ENCODE results near the gene SLC17A9.
"Not testable (repeated sequence)": the region's sequence is repeated elsewhere in the genome, so short reads cannot be mapped to it uniquely, and the experiment has no call there.

The SLC17A9 gene

DNA sequence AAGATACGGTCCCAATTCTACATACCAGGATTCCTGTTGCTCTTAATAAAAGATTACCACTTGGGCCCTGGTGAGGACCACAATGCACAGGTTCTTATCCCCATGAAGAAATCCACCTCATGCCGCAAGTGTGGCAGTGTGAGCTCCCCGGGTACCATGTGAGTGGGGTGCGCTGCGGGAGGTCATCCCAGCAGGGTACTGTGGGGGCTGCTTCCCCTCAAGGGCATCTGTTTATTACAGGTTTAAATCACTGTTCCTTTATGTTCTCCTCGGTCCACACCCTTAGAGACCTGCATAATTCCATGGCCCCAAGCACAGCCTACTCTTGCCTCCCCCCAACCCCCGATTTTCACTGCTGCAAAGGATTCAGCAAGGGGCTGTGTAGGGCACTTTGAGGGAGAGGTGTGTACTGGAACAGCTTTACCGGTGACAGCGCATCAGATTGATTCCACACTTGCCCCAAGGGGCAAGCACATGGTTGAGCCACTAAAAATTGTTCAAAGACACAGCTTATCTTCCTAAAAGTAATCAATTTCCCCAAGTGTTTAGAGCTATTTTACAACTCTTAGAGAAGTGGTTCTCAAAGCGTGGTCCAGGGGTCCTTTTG, 32.4 kb upstream of the SLC17A9 start:
- no peak for DNase-seq

DNA sequence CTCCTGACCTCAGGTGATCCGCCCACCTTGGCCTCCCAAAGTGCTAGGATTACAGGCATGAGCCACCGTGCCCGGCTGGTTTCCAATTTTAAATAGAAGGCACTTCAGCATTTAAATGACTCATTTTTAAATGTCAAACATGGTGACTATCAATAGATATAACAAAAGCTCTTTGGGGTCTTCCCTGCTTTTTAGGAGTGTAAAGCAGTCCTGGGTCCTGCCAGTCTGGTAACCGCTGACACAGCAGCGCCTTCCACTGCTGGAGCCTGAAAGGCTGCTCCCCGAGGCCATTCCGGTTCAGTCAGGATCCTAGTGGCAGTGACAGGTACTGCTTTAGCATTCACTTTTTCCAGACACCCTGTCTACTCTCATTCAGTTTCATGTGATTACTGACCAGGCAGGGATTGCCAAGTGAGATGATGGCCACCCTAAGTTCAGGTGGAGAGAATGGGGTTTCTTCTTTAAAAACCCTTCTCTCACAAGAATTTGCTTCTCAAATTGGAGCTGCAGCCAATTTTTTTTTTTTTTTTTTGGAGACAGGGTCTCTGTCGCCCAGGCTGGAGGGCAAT, 31.3 kb upstream of the SLC17A9 start:
- DNase-seq, result peak in 2 of 4 experiments; percentile 19 to 28

DNA sequence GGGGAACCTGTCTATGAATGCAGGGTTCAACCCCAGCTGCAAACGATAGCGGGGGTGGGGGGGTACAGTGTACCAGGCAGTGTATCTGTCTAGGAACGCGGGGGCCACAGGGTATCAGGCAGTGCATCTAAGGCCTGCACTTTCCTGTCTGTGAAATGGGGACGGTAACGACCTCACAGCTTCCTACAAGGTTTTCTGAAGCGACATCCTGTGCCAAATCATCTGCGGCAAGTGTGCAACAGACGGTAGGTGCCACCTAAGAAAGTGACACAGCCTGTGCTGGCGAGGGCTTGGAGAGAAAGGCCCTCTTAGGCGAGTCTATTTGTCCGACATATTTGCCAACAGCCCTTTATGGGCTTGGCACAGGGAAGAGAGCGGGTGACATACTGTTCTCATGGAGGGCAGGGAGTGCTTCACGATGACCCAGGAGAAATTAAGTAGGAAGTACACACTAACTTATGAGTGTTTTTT, 30.0 kb upstream of the SLC17A9 start:
- peak in 1 of 4 experiments; percentile 17 for DNase-seq

DNA sequence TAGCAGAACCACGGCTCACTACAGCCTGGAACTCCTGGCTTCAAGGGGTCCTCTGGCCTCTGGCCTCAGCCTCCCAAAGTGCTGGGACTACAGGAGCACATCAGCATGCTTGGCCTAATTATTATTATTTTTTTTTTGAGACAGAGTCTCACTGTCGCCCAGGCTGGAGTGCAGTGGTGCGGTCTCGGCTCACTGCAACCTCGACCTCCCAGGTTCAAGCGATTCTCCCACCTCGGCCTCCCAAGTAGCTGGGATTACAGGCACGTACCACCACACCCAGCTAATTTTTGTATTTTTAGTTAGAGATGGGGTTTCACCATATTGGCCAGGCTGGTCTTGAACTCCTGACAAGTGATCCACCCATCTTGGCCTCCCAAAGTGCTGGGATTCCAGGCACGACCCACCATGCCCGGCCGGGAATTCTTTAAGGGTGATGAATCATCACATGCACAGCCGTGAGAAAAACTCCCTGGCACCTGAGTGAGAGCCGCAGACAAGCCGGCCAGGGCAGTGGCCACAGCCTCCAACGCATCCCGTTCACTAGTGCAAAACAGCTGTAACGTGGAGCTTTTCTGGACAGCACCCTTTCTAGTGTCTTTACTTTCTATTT, 29.3 kb upstream of the SLC17A9 start:
- DNase-seq, result not testable (repeated sequence)

DNA sequence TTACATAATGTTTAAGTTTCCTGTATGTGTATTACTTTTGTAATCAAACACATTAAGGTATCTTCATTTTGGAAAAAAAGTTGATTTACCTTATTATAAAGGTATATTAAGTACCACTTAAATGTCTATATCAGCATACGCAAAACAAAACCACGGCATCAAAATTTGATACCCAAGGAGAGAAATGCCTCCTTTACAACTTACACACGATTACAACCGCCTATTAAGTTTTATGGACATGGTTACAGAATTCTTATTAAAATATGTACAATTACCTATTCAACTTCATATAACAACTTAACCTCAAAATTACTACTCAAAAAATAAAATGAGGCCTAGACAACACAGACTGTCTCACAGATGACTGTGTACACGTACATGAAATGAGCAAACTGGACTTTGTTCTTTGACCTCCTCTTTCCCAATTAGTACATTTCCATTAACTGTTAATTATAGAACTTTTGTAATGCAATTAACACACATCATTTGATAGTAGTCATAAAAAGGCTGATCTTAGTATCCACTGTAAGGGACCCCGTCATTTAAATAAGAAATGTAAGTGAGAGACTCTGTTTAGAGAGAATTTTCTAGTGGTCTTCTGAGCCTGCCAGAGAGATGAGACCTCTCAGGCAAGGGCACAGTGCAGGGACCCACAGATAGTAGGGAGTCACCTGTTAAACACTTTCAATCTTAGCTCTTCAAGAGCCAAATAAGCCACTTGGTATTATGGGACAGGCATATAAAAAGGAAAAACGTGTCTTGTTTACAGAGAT, 28.7 kb upstream of the SLC17A9 start:
- DNase-seq, result no peak

DNA sequence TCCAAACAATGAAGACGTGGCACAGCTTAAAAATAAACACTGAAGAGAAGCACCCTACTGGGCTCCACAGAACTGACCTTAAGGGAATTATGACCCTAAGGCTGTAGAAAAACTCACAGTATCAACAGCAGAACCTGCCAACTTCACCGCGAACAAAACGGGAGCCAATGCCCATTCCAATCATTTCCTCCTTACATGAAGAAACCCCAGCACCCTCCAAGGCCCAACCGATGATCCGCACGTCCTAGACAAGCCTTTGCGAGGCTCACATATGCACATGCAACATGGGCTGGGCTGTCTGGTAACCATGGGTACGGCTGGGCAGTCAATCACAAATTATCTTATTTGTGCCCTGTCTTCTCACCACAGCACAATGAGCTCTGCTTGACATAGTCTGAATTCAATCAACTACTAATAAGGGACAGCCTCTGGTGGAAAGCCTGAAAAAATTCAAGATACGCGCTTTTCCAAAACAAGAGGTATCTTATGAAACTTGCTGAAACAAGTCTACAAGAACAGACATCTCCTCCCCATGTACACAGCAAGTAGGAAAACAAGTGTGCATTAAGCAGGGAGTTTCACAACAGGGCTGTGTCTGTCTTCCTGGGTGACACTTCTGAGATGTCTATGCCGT, 27.9 kb upstream of the SLC17A9 start:
- DNase-seq, result no peak

DNA sequence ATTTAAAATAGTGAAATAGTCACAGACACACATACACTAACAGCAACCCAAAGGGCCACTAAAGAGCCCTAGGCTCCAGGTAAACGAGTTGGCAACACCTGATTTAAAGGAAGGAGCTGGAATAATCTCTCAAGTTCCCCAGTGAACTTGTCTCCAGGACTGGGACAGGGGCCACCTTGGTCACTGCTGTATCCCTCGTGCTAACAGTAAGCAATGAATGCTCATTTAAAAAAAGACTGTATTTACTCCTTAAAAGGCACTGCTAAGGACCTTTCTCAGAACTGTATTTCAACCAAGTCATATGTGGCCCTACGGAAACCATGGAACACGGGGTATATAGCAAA, 27.5 kb upstream of the SLC17A9 start:
- DNase-seq, result no peak

DNA sequence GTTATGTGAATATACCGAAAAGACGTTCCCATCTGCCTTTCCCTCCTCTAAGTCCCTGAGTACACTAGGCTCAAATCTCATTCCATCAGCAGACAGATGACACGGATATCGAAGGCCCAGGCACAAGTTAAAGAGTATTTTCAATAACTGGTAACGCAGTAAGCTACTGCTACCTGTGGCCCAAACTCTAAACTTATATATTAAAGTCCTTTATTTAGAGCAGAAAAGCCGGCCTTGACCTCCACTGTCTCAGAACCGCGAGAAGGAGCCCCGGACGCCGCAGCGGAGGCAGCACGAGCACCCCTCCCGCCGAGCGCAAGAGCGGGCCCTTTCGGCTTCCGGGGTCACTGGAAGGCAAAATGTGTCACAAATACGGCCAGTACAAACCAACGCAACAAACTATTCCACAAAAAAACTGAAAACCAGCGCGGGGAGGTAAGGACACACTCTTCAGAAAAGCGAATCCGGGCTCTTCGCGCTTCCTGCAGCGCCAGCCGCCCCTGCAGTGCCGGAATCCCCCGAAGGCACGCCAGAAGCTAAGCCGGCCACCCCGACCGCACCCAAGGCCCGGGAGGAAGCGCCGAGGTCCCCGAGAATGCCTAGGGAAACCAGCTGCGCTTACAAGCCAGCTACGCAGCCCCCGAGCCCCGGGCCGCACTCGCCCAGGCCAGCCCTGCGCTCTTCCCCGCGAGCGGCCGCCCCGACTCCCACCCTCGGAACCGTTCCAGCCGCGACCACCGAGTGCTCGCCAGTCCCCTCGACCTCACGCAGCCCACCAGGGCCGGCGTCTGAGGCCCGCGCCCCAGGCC, 26.9 kb upstream of the SLC17A9 start:
- DNase-seq, result peak in 2 of 4 experiments; percentile 25 to 37

DNA sequence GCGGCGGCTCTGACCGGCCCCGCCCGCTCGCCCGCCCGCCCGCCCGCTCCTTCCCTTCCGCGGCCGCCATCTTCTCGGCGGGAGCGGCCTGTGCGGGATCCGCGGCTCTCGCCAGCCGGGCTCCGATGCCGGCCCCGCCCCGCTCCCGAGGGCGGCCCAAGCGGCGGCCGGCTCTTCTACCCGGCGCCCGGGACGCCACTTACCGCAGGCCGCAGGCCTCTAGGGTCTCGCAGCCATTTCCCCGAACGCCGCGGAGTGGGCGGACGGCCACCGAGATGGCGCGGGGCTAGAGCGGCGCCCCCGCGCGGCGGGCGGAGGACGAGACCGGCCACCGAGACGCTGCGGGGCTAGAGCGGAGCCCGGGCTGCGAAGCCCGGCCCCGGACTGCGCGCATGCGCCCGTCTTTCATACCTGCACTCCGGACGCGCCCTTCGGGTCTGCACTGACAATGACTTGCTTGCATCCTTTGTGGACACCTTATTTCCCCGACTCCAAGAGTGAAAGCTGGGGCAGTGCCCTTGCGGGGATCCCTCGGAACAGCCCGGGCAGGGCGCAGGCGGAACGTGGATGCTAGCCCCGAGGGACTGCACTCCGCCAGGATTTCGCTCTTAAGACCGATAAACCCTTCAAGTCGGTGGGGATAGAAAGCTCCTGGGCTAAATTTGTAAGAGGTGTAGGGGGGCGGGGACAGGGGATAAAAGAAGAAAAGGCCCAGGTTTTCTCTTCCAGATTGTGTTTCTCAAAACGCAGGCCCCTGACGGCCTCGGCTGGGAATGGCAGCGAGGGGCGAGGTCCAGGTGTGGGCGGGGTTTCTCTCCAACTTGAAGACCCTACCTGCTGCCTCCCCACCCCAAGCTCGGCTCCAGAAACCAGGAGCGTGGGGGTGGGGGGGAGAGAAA, 26.0 kb upstream of the SLC17A9 start, which contains the start of gene DIDO1:
Gene DIDO1, minus strand, starts transcription at position 277 of the 899 bp plus-strand sequence.
- peak; percentile 66 to 88 (median 79) for DNase-seq

DNA sequence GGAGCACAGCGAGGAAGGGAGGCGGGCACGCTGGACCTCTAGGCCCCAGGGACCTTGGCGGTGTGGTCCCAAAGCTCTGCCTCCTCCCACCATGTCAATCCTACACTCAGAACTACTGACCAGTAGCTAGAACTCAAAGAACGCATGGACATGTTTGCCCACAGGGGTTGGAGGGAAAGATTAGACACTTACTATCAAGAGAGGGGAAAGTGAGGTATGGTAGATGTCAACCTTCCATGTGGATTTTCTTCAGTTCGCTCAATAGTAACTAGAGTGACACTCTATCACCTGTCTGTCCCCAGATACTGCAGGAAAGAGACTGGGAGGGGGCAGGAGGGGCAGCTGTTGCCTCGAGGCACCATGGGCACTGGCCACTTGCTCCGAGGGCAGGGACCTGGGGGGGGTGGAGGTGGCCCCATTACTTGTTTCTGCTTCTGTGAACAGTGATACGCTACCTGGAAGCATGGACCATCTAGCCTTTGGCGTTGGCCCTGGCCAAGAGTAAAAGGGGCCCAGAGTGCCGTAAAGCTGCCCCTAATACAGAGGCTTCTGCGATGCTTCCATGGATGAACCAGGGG, 25.3 kb upstream of the SLC17A9 start:
- no peak for DNase-seq

DNA sequence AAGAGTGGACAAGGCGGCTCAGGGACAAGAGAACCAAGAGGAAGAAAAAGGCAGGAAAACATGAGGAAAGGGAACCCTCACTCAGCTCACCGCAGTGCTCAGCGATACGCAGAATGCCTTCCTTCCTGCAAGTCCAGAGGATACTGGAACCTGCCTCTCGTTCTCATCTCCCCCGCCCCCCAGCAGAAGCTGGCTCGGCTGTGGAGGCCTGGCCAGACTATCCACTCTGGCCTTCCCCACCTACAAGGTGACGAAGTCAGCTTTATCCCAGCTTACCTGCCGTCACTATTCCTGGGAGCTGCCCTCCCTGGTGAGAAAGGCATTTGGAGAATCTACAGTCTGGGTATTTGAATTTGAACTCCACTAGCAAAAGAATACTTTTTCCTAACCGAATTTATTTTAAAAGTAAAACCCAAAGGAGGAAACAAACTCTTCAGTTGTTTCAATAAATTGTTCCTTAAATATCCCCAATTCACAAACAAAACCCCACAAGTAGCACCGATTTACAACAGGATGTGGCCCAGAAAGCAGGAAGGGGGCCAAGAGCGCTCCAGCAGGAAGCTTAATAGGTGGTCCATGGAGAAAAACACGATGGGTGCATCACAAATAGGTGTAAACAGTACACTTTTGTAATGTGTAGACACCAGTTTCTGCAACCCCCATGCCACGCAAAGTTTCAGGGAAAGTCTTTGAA, 24.1 kb upstream of the SLC17A9 start:
- no peak for DNase-seq

DNA sequence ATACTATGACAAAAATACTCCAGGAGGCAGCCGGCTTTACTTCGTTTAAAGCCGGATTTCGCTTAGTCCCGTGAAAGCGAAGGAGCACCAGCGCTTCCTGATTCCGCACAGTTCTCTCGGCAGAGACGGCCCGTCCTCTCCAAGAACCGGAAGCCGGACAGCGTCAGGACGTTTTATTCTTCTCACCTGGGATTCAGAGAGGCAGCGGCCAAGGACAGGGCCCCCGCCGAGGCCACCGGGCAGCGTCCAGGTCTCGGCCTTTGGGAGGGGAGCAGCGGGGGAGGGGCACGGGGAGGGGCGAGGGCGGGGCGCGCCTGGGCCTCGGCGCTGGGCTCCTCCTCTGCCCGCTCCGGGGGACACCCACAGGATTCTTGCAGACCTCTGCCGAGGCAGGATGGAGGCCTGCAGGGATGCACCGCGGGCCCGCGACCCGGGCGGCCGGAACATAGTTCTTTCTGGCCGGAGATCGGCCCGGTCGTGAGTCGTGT, 23.4 kb upstream of the SLC17A9 start:
- peak in 1 of 4 experiments; percentile 58 for DNase-seq

DNA sequence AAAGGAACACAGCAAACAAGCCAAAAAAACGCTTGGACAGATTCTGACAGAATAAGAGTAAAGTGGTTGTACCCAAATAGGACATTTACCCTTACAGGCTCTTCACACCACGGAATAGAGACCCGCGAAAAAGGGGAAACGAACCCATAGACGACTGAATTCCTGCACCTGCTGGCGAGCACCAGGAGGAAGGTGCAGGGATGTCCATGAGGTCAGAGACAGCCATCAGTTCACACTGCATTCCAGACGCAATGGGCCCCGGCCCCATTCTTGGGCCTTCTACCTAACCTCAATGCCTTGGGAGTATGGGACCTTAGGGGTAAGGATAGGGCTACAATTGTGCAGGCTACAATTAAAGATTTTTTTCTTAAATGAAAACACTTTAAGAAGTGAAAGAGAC, 21.0 kb upstream of the SLC17A9 start:
- DNase-seq, result no peak

DNA sequence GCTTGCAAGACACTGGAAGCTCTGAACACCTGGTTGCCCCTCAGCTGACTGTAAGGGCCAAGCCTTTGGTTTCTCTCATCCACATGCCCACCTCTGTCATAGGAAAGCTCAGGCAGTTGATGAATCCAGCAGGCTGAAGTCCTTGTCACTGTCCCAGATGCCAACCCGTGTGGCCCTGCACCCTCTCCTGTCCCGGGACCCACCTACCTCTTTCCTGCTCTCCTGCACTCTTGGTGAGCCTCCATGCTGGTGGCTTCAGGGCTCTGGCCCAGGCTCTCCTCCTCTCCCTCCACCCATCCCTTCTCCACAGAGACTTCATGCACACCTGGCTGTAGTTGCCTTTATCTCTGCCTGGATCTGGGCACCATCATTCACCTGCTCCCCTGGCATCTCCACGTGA, 18.5 kb upstream of the SLC17A9 start:
- no peak for DNase-seq

DNA sequence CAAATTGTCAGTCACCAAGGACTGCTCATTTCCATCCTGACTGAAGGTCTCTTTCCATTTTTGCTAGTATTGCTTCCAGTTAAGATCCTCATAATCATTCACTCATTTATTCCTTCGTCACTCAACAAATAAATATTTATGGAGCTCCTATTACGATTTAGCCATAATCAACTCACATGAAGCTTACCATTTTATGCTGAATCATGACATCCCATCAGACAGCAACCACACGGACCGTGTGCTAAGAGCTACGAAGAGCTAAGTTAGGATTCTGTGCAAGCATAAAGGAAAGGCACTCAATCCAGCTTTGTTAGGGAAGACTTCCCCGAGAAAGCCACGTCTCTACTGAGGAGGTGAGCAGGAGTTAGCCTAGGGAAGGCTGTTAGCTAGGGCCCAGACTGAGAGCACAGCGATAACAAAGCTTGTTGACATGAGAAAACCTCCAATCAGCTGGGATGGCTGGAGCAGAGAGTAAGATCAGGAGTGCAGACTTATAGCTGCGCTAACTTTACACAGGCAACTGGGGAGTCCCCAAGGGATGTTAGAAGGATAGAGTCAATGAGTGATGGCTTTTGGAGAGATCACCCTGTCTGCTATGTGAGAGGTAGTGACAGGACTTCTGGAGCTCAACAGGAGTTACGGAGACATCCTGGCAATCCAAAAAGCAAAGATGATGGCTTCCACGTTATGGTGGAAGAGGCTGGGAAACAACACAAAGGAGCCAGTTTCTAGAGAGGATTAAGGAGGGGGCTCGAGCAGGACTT, 17.1 kb upstream of the SLC17A9 start:
- no peak for DNase-seq

DNA sequence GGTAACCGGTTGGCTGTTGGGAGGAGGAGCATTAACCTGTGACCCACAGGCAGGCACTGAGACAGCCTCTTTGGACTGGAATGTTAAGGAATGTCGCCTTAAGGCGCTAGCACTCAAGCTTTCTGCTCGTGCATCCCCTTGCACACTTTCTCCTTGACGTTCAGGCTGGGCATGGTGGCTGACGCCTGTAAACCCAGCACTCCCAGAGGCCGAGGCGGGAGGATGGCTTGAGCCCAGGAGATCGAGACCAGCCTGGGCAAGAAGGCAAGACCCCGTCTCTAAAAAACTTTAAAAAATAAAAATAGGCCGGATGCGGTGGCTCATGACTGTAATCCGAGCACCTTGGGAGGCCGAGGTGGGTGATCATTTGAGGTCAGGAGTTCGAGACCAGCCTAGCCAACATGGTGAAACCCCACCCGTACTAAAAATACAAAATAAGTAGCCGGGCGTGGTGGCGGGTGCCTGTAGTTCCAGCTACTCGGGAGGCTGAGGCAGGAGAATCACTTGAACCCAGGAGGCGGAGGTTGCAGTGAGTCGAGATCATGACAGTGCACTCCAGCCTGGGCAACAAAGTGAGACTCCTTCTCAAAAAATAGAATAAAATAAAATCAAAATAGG, 16.4 kb upstream of the SLC17A9 start:
- DNase-seq, result no peak

DNA sequence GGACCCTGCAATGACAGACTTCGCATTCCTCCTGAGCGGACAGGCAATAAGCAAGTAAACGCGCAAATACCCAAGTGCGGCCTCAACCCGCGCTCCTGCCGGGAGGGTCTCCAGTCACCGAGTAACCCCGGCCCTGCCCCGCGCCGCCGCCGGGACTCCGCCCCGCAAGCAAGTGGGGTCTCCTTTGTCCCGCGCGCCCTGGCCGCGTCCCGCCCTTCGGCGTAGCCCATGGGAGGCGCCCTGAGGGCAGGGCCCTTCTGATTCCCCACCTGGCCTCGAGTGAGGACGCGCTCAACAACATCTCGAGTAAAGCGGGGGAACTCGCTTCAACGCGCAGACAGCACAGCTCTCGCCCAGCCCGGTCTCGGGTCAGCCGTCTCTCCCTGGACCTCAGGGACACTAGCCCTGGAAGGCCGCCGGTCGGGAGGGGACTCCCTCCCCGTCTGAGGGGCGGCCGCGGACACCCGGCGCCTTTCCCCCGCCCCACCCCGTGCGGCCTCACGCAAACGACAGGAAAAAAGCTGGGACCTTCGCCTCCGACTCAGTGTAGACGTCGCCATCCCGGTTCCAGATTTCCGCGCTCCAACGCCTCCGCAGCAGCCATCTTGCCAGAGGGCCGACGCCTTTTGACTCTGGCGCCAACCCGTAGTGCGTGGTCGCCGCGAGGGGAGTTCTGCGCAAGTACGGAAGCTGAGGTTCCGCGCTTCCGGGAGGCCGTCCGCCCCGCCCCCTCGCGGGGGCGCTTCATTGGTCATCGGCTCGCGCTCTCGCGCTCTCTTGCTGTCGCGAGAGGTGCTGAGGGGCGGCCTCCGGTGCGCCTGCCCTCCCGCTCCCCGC, 15.0 kb upstream of the SLC17A9 start:
- DNase-seq, result peak; percentile 93 to 96 (median 94)

All from activated naive CD4-positive, alpha-beta T cell (primary cell).